ENCODE data around the gene ZBTB24.
A peak's percentile ranks its signal among the peaks of the same experiment; 100 is the strongest.

DNA sequence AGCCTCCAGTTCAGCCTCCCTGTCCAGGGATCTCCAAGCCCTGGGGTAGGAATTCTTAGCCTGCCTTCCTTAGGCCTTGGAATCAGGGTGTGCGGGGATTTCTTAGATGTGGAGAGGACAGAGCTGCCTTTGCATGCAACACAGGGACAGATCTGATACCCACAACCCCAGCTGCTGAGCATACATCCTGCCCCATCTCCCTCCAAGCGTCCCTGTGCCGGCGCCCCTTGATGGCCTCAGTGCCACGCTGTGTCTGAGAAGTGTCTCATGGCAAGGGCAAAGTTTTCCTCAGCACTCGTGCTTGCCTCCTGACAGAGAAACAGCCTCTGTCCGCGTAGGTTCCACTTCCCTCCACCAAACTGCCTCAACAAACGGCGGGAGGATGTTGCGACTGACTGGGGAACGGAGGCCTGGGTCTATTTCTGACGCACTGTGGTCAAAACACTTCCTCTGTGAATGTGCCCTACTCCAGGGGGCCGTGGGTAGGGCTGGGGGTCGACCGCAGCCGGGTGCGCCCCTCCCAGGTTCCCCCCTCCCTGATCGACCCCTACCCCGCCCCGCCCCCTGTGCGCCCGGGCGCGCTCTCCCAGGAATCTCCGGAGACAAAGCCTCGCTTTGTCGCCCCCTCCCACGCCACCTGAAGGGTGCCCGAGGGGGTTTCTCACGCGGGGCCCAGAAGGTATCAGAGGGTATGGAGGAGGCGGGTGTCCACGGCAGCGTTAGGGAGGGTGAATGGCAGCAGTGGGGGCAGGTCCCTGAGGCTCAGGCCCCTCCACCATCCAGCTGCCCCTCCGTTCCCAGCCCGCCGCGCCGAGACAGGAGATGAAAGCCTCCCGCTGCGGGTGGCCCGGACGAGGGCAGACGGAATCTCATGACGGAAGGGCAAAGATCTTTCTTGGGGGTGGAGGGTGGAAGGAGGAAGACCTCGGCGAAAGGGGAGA is 28.3 kb downstream of the ZBTB24 start:
- TF ChIP-seq, protein P1, sequence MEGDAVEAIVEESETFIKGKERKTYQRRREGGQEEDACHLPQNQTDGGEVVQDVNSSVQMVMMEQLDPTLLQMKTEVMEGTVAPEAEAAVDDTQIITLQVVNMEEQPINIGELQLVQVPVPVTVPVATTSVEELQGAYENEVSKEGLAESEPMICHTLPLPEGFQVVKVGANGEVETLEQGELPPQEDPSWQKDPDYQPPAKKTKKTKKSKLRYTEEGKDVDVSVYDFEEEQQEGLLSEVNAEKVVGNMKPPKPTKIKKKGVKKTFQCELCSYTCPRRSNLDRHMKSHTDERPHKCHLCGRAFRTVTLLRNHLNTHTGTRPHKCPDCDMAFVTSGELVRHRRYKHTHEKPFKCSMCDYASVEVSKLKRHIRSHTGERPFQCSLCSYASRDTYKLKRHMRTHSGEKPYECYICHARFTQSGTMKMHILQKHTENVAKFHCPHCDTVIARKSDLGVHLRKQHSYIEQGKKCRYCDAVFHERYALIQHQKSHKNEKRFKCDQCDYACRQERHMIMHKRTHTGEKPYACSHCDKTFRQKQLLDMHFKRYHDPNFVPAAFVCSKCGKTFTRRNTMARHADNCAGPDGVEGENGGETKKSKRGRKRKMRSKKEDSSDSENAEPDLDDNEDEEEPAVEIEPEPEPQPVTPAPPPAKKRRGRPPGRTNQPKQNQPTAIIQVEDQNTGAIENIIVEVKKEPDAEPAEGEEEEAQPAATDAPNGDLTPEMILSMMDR (IDR thresholded peaks at IDR 0.05; ENCODE audit: borderline replicate concordance, extremely low read depth, low read length, poor library complexity, severe bottlenecking): peak; percentile 18
- TF ChIP-seq EZH2 (IDR thresholded peaks at IDR 0.05; ENCODE audit: borderline replicate concordance, low read depth, low read length, severe bottlenecking): no peak
